Naive thymus-derived CD8-positive, alpha-beta T cell (primary cell): ENCODE results near the gene SCIMP. TPM values are rescaled to one million over a fixed set of nuclear protein-coding genes. Genes with fewer than 3 reads are reported as not detected.

Experiments used
- ATAC-seq, 2 donors: fragments of 150-1000 bp; cut with Tn5 transposase in 1 of 2; sonication (Bioruptor Pico), chemical (Tn5 transposase) in 1 of 2; 1 replicate in 1 of 2; 2 replicates in 1 of 2; pipeline ENCODE4 v1.10.0; 2021; ENCODE audit warnings: mild to moderate bottlenecking in 2 of 2, moderate library complexity in 2 of 2
- POLR2A ChIA-PET: fragments of 350-600 bp; sonication (Branson Sonifier 250); formaldehyde crosslinking; loops from one replicate; lab custom pipeline; 2021; ENCODE audit warnings: antibody characterized with exemption; lab: Charles Lee
- DNase-seq, 10 donors: peaks; one replicate each; pipeline versions ENCODE4 v3.0.0 to v3.0.0-alpha.2; 2020 to 2022
- H3K27ac Mint-ChIP-seq, 10 donors: one replicate each; pipeline ENCODE4 v1.8.0; 2020 to 2022; ENCODE audit warnings: mild to moderate bottlenecking in 10 of 10, mixed read lengths in 10 of 10, moderate library complexity in 4 of 10, inconsistent platforms in 1 of 10
- H3K27me3 Mint-ChIP-seq, 5 donors: one replicate each; pipeline ENCODE4 v1.8.0; 2021 to 2022; ENCODE audit warnings: mixed read lengths in 5 of 5
- H3K36me3 Mint-ChIP-seq, 3 donors: one replicate each; pipeline ENCODE4 v1.8.0; 2020 to 2022; ENCODE audit warnings: mixed read lengths in 3 of 3, mild to moderate bottlenecking in 2 of 3, inconsistent platforms in 1 of 3
- H3K4me1 Mint-ChIP-seq, 4 donors: one replicate each; pipeline ENCODE4 v1.8.0; 2021 to 2022; ENCODE audit warnings: mixed read lengths in 4 of 4
- H3K4me3 Mint-ChIP-seq, 10 donors: one replicate each; pipeline ENCODE4 v1.8.0; 2020 to 2022; ENCODE audit warnings: mild to moderate bottlenecking in 10 of 10, mixed read lengths in 10 of 10, moderate library complexity in 6 of 10, inconsistent platforms in 1 of 10
- H3K9me3 Mint-ChIP-seq, 9 donors: one replicate each; pipeline ENCODE4 v1.8.0; 2020 to 2022; ENCODE audit warnings: mixed read lengths in 9 of 9, mild to moderate bottlenecking in 3 of 9, inconsistent platforms in 1 of 9, moderate library complexity in 1 of 9
- polyA plus RNA-seq, 3 donors: library from polyadenylated mRNA; unstranded; fragments of 300-500 nt; fragmentation: Illumina TruSeq; gene quantifications; one replicate each; pipeline ENCODE4 v1.2.3, GENCODE V29; 2021
- total RNA-seq, 8 experiments: library from RNA in 2 of 8; stranded (reverse) in 2 of 8; gene quantifications; one replicate each; pipeline ENCODE4 v1.2.3 and lab custom pipeline; 2021 to 2026

SCIMP gene
- total and polyA plus RNA-seq, 5 experiments from 2014 or later = 0.11 to 2.8 (median 0.72) TPM

DNA sequence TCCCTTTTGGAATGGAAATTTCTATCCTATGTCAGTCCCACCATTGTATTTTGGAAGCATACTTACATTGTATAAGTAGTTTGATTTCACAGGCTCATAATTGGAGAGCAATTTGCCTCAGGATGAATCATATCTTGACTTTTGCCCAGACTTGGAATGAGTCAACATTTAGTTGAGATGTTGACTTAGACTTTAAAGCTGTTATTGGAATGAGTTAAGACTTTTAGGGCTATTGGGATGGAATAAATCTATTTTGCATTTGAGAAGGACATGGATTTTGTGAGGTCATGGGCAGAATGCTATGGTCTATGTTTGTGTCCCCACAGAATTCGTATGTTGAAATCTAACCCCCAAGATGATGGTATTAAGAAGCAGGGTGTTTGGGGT is 30.8 kb downstream of the SCIMP start:
- peak overlapping the region in 1 of 10 donors; percentile 71 for H3K27ac Mint-ChIP-seq
- DNase-seq (no peak), ATAC-seq (no peak)
- POLR2A ChIA-PET = interaction anchor here (1.0 kb wide), 1 partner anchor 84 kb away, joined by 7 read pairs; no protein-coding TSS in a partner anchor
- peaks cover 5 to 29% (median 11%) of the 10 kb centered on the region in 4 donors for H3K4me1 Mint-ChIP-seq
- no peaks in the 10 kb centered on the region for H3K9me3 Mint-ChIP-seq
- peaks cover 0 to 9% (median 7%) of the 10 kb centered on the region in 3 donors for H3K36me3 Mint-ChIP-seq
- no peaks in the 10 kb centered on the region for H3K27me3 Mint-ChIP-seq
- no peak overlapping the region for H3K4me3 Mint-ChIP-seq

DNA sequence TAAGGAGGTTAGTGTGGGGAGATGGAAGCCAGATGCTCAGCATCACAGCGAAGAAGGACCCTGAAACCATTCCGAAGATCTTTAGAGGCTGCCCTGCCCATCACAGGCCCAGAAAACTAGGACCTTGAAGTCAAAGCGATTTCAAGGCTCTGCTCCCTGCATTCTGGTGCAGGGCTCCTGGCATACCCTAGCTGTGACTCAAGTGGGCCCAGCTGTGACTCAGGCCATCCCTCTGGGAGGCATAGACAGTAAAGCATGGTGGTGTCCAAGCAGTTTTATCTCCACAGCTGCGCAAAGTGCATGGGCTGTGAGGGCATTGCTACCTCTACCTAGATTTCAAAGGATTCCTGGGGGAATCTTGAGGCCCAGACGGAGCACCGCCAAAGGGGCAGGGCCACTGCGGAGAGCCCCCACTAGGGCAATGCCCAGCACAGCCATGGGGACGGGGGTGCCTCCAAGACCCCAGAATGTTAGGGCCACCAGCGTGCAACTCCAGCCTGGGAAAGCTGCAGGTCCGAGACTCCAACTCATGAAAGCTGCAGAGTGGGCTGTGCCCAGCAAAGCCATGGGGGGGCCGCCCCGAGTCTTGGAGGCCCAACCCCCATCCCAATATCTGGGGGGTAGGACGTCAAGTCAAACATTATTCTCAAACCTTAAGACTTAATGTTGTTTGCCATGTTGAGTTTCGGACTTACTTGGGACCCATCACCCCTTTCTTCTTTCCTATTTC is 31.3 kb downstream of the SCIMP start:
- Mint-ChIP-seq H3K4me3 (no peak overlapping the region), H3K27ac (peak overlapping the region in 1 of 10 donors; percentile 31), H3K36me3 (peaks cover 0 to 9% (median 7%) of the 10 kb centered on the region in 3 donors), H3K4me1 (peaks cover 9 to 28% (median 11%) of the 10 kb centered on the region in 4 donors), H3K27me3 (no peaks in the 10 kb centered on the region), H3K9me3 (no peaks in the 10 kb centered on the region)
- DNase-seq (no peak), ATAC-seq (no peak)
- POLR2A ChIA-PET = interaction anchor here (1.0 to 1.5 kb wide), 2 partner anchors 32 to 84 kb away, joined by 4 to 7 read pairs; partner anchors contain the start of gene SCIMP

DNA sequence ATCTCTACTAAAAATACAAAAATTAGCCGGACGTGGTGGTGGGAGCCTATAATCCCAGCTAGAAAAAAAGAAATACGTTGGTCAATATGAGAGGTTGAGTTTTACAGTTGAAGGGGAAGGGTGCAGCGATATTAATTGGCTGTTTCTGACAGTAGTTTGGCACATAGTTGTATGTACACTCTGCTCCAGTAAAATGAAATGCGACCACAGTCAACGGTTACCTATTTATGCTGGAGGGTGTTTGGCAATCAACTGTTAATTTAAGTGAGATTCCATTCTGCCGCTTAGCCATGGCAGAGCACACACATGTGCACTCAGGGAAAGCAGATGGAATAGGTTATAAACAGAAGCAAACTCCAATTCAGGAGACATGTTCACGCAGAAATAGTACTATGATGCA is 33.6 kb downstream of the SCIMP start:
- no peak overlapping the region for H3K4me3 Mint-ChIP-seq
- peaks cover 0 to 4% (median 4%) of the 10 kb centered on the region in 3 donors for H3K36me3 Mint-ChIP-seq
- no peaks in the 10 kb centered on the region for H3K9me3 Mint-ChIP-seq
- peaks cover 4 to 31% (median 17%) of the 10 kb centered on the region in 4 donors for H3K4me1 Mint-ChIP-seq
- DNase-seq = no peak
- no peaks in the 10 kb centered on the region for H3K27me3 Mint-ChIP-seq
- no peak for ATAC-seq
- POLR2A ChIA-PET = interaction anchor here (0.7 to 1.2 kb wide), 2 partner anchors 16 to 19 kb away, joined by 3 to 4 read pairs; no protein-coding TSS in a partner anchor
- no peak overlapping the region for H3K27ac Mint-ChIP-seq

DNA sequence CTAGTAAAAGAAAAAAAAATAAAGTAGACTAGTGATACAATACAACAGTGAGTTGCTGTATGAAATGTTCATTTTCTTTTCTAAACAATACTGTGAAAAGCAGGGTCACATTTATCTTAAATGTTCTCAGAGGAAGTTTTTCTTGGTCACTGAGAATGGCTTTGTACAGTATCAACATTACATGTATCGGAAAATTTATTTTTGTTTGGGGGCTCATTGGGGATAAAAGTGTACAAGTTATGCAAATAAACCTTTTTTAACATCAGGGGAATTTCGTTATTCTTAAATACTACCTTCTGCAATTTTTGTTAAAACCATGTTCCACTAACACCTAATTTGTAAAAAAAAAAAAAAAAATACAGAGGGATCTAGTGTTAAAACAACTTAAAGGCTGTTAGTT is 34.3 kb downstream of the SCIMP start:
- Mint-ChIP-seq H3K9me3 (no peaks in the 10 kb centered on the region), H3K36me3 (peaks cover 0 to 4% (median 4%) of the 10 kb centered on the region in 3 donors), H3K4me1 (peaks cover 4 to 31% (median 17%) of the 10 kb centered on the region in 4 donors), H3K27me3 (no peaks in the 10 kb centered on the region), H3K27ac (peak overlapping the region in 1 of 10 donors; percentile 10), H3K4me3 (no peak overlapping the region)
- ATAC-seq (no peak), DNase-seq (no peak)
- POLR2A ChIA-PET = interaction anchor here (0.7 to 1.2 kb wide), 2 partner anchors 16 to 20 kb away, joined by 3 to 4 read pairs; no protein-coding TSS in a partner anchor

DNA sequence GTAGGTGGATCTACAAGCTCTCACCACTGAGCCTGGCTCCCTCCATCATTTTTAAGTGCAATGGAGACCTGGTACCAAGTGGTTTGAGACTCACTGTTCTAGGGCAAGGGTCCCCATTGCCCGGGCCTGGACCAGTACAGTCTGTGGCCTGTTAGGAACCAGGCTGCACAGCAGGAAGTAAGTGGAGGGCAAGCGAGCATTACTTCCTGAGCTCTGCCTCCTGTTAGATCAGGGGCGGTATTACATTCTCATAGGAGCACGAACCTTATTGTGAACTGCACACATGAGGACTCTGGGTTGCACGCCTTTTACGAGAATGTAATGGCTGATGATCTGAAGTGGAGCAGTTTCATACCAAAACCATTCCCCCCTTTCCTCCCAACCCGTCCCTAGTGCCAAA is 36.2 kb downstream of the SCIMP start:
- Mint-ChIP-seq H3K27ac (peak overlapping the region; percentile 4 to 90 (median 77)), H3K4me1 (peaks cover 4 to 26% (median 15%) of the 10 kb centered on the region in 4 donors), H3K27me3 (no peaks in the 10 kb centered on the region), H3K36me3 (peaks cover 0 to 4% (median 0%) of the 10 kb centered on the region in 3 donors), H3K4me3 (peak overlapping the region in 4 of 10 donors; percentile 26 to 45 (median 40)), H3K9me3 (no peaks in the 10 kb centered on the region)
- DNase-seq (peak in 3 of 10 donors; percentile 3 to 30 (median 21)), ATAC-seq (peak in 1 of 2 donors; percentile 53)
- POLR2A ChIA-PET = interaction anchor here (0.8 to 2.7 kb wide), 8 partner anchors 13 to 84 kb away, joined by 3 to 15 read pairs (median 4); partner anchors contain the start of gene RABEP1

DNA sequence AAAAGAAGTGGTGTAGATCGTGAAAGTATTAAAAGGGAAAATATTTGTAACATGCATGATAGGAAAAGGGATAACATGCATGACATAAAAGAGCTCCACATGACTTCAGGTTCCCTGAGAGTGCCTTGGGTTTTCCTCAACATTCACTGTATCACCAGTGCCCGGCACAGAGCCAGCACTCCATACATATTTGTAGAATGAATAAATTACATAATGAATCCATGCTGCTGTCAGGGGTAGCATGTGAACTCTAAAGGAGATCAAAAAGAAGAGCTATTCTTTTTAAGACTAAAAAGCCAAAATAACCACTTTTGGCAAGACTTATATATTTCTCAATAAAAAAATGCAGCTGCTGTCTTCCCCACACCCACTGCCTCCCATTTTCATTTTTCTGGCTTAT is 40.3 kb downstream of the SCIMP start:
- H3K9me3 Mint-ChIP-seq = peaks cover 0 to 10% (median 0%) of the 10 kb centered on the region in 9 donors
- POLR2A ChIA-PET = interaction anchor here (1.1 kb wide), 1 partner anchor 33 kb away, joined by 6 read pairs; no protein-coding TSS in a partner anchor
- peaks cover 15 to 55% (median 45%) of the 10 kb centered on the region in 4 donors for H3K4me1 Mint-ChIP-seq
- H3K4me3 Mint-ChIP-seq = peak overlapping the region in 1 of 10 donors; percentile 50
- no peak for ATAC-seq
- peak overlapping the region in 1 of 10 donors; percentile 5 for H3K27ac Mint-ChIP-seq
- no peaks in the 10 kb centered on the region for H3K27me3 Mint-ChIP-seq
- DNase-seq = no peak
- peaks cover 0 to 12% (median 4%) of the 10 kb centered on the region in 3 donors for H3K36me3 Mint-ChIP-seq

DNA sequence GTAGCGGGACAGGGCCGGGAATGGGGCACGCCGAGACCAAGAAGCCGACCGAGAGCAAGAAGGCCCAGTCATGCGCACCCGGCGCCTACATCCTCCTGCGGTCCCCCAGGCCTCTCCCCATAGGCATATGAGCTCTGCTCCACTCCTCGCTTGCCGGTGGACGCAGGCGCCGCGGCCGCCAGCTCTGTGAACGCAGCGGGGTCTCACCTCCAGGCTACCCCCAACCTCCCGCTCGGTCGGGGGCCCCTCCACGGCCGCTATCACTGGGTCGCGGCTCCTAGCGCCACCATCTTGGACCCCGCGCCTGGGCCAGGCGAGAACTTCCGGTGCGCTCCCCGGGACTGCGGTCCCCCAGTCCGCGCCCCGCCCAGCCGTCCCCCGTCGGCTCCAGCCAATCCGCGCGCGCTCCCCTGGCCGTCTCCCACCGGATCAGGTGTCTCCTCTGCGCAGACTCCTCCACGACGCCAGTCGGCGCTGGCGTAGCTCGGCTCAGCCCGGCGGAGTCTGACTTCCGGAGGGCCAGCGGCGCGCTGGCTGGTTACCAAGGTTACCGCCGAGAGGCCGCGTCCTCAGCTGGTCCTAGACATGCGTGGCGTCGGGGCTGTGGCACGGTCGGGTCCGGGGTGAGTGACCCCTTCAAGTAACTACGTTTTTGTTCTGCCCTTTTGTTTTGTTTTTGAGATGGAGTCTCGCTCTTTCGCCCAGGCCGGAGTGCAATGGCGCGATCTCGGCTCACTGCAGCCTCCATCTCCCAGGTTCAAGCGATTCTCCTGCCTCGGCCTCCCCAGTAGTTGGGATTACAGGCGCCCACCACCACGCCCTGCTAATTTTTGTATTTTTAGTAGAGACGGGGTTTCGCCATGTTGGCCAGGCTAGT is 42.9 kb downstream of the SCIMP start, which contains the start of gene ZNF594:
Gene ZNF594, minus strand, starts transcription at position 328 of the 877 bp plus-strand sequence. CDS start 7,612 bp downstream, outside the sequence.
- H3K9me3 Mint-ChIP-seq = peaks cover 5 to 25% (median 9%) of the 10 kb centered on the region in 9 donors

DNA sequence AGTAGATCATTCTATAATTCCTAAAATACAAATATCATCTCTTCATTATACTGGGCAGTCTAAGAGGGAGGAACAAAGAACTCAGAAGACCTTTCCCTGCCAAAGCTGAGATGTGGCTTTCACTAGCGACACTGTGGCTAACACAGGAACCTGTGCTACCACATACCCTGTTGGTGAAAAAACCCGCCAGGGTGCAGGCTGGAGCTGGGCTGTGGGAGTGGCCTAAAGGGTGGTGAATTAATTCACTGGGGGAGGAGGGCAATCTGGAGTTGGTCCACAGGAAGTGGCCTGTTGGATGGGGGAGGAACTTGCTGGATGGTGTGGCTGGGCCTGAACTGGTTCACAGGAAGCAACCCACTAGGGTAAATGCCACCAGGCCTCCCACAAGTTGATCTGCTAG is 50.4 kb downstream of the SCIMP start:
- H3K9me3 Mint-ChIP-seq = peaks cover 9 to 90% (median 45%) of the 10 kb centered on the region in 9 donors
- DNase-seq (peak in 1 of 10 donors; percentile 55), ATAC-seq (no peak)
- H3K4me3 Mint-ChIP-seq = peak overlapping the region in 1 of 10 donors; percentile 45
- POLR2A ChIA-PET = no interaction called here
- H3K36me3 Mint-ChIP-seq = peaks cover 36 to 79% (median 58%) of the 10 kb centered on the region in 3 donors
- peaks cover 0 to 4% (median 3%) of the 10 kb centered on the region in 4 donors for H3K4me1 Mint-ChIP-seq
- no peaks in the 10 kb centered on the region for H3K27me3 Mint-ChIP-seq
- H3K27ac Mint-ChIP-seq = peak overlapping the region in 1 of 10 donors; percentile 25

More for the DNA sequence above, 42.9 kb downstream of the SCIMP start, which contains the start of gene ZNF594:
- no peaks in the 10 kb centered on the region for H3K27me3 Mint-ChIP-seq
- peak within 1 kb of the TSS; percentile 90 to 97 (median 95) for H3K4me3 Mint-ChIP-seq
- H3K36me3 Mint-ChIP-seq = peaks cover 9 to 29% (median 19%) of the 10 kb centered on the region in 3 donors
- H3K4me1 Mint-ChIP-seq = peaks cover 18 to 41% (median 35%) of the 10 kb centered on the region in 4 donors
- peak within 1 kb of the TSS; percentile 86 to 98 (median 96) for H3K27ac Mint-ChIP-seq
- POLR2A ChIA-PET = interaction anchor here (0.5 to 2.8 kb wide), 25 partner anchors 10 to 1049 kb away, joined by 3 to 14 read pairs (median 4); partner anchors contain the start of genes C1QBP, CYB5D2, INCA1 and KIF1C
- ATAC-seq = peak; percentile 98
- peak; percentile 93 to 98 (median 97) for DNase-seq

DNA sequence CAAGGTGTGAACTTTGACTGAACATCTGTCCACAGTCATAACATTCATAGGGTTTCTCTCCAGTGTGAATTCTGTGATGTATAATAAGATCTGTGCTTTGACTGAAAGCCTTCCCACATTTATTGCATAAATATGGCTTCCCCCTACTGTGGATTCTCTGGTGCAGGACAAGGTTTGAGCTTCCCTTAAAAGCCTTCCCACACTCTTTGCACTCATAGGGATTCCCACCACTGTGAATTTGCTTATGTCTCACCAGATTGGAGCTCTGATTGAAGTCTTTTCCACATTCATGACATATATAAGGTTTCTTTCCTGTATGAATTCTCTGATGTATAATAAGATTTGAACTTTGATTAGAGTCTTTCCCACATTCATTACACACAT is 51.3 kb downstream of the SCIMP start:
- H3K4me3 Mint-ChIP-seq = no peak overlapping the region
- peaks cover 9 to 97% (median 45%) of the 10 kb centered on the region in 9 donors for H3K9me3 Mint-ChIP-seq
- H3K36me3 Mint-ChIP-seq = peaks cover 35 to 84% (median 57%) of the 10 kb centered on the region in 3 donors

DNA sequence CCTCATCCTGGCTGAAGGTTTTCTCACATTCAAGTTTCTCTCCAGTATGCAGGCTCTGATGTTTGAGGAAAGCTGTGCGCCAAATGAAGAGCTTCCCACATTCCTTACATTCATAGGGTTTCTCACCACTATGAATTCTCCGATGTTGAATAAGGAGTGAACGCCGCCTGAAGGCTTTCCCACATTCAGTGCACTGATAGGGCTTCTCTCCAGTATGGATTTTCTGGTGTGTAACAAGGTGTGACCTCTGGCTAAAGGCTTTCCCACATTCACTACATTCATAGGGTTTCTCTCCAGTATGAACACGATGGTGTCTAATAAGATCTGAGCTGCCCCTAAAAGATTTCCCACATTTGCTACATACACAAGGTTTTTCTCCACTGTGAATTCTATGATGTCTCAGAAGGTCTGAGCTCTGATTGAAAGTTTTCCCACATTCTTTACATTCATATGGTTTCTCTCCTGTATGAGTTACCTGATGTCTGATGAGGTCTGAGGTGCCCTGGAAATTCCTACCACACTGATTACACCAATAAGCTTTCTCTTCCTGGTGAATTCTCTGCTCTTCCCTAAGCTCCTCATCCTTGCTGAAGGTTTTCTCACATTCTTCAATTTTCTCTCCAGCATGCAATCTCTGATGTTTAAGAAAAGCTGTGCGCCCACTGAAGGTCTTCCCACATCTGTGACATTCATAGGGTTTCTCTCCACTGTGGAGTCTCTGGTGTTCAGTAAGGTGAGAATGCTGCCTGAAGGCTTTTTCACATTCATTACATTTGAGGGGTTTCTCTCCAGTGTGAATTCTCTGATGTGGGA is 51.9 kb downstream of the SCIMP start:
- Mint-ChIP-seq H3K27ac (peak overlapping the region in 2 of 10 donors; percentile 45 to 74), H3K27me3 (no peaks in the 10 kb centered on the region), H3K4me3 (peak overlapping the region in 1 of 10 donors; percentile 20), H3K9me3 (peaks cover 9 to 94% (median 45%) of the 10 kb centered on the region in 9 donors), H3K36me3 (peaks cover 29 to 81% (median 54%) of the 10 kb centered on the region in 3 donors), H3K4me1 (peaks cover 0 to 4% (median 3%) of the 10 kb centered on the region in 4 donors)
- no peak for DNase-seq
- no peak for ATAC-seq
- POLR2A ChIA-PET = interaction anchor here (3.4 kb wide), 1 partner anchor 9 kb away, joined by 14 read pairs; the partner anchor contains the start of gene ZNF594

More for the DNA sequence above, 51.3 kb downstream of the SCIMP start:
- Mint-ChIP-seq H3K27me3 (no peaks in the 10 kb centered on the region), H3K4me1 (peaks cover 0 to 4% (median 3%) of the 10 kb centered on the region in 4 donors), H3K27ac (peak overlapping the region in 1 of 10 donors; percentile 45)
- ATAC-seq (no peak), DNase-seq (no peak)
- POLR2A ChIA-PET = interaction anchor here (3.4 kb wide), 1 partner anchor 8 kb away, joined by 14 read pairs; the partner anchor contains the start of gene ZNF594
